Activated naive CD8-positive, alpha-beta T cell treated with anti-CD3 and anti-CD28 coated beads, Interleukin-2, amount 50 U/mL, for 16 hours (primary cell): Measurements from ENCODE around the gene BANF2.

Source experiments
- DNase-seq: peaks from one replicate; pipeline ENCODE4 v3.0.0-alpha.2; 2020; ENCODE audit warnings: low read depth, low spot score

Gene BANF2

DNA sequence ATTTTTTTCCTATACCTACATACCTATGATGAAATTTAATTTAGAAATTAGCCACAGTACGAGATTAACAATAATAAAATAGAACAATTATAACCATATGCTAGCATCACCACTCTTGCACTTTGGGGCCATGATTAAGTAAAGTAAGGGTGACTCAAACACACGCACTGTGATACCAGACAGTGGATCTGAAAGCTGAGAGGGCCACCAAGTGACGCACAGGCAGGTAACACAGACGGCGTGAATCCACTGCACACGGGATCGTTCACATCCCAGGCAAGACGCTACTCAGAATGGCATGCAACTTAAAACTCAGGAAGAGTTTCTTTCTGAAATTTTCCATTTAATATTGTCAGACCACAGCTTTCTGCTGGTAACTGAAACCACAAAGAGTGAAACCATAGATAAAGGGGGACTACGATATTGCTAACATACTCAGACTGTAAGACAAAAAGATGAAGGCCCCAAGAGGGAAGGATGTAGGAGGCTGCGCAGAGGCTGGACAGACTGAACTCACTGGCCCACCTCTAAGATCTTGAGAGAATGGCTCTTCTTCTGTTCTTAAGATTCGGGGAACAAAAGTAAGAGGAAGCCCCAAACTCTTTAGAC is 35.6 kb upstream of the BANF2 start:
- DNase-seq: no peak

DNA sequence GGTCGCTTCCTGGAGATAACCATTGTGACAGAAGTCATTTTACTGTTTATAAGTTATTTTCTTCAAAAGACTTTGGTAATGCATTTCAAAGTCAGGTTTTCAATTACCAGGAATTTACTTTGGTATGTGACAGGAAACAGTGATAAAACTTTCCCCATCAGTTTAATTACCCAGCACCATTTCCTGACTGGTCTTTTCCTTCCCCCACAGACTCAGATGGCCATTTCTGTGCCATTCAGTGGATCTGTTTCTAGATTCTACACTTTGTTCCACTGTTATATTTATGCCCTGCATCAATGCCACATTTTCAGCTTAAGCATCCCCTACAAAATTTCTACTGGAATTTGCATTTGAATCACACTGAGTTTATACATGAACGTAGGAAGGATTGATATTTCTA is 34.0 kb upstream of the BANF2 start:
- DNase-seq: no peak

DNA sequence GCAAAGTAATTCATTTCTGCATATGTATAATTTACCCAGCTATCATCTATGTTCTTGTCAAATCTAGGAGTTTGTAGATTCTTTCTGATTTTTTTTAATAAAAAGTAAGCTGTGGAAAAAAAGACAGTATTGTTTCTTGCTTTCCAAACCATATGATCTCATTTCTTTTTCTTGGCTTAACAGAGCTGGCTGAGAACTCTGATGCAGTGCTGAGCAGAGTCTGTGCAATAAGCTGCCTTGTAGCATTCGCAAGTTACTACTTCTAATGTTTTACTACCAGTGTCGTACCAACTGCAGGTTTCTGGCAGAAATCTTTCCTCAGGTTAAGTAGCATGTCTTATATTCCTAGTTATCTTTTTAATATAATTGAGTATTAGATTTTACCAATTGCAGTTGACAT is 33.3 kb upstream of the BANF2 start:
- DNase-seq: no peak

DNA sequence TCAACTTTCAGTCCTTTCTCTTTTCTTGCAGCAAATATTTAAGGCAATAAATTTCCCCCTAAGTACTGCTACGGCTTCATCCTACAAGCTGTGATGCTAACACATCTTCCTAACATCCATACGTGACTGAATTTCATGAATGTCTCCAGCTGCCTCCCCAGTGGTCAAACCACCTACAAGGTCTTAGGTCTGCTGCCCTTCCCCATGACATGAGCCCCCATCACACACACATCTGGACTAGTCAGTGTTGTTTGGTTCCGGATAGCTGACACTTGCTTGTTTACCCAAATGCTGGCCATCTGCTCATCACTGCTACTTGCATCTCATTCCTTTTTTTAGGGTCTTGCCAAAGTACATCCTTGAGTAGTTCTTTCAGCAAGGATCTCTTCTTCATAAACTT is 32.3 kb upstream of the BANF2 start:
- DNase-seq: no peak

DNA sequence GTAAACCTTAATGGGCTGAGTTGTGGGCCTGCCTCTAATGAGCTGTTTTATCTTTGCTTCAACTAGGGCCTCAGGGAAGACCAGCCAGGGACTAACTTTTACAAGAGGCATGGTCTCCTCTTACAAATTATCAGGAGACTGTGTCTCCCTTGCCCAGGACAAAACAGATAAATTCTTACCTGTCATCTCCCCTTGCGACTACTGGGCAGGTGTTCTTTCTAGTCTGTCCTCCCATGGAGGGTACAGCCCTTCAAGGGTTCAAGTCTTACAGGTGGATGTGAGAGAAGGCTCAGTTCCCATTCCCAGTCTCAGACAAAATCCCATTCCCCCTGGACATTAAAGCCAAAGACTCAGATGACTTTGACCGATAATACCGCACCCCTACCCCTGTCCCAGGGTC is 31.3 kb upstream of the BANF2 start:
- DNase-seq: no peak

DNA sequence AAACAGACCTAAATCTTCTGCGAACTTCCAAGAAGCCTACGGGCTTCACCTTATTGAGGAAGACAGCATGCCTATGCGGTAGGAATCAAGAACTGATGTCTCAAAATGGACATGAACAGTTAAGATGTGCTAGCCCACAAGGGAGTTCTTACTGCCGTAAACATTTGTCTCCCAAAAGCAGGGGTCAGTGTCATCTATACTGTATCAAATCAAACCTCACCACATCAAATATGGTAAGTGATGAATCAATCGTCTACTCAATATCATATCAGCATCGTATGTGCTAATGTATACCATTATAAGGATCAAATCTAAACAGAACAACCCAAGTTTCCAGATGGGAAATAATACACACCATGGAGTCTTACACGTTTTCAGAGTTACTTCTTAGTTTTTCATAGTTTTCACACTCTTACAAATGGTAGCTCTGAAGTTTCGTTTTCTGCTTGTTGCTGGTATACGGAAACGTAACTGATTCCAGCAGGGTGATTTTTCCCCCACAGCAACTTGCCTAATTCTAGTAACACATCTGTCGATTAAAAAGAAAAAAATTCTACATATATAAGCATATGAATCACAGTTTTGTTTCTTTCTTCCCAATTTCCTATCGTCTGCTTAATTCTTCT is 30.3 kb upstream of the BANF2 start:
- DNase-seq: no peak

DNA sequence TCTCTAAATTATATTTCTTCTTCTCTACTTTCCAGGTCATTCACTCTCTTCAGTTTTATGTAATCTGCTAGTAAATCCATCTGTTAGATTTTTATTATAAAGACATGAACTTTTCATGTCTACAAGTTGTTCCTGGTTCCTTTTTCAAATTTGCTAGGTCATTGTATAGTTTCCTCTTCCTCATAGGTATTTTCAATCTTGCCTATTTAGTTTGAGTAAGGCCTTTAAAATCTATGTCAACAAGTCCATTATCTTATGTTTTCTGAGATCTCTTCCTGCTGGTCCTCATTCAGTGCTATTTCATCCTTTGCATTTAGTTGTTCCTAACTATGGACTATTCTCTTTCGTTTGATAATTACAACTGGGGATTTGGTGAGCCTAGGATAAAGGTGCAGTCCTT is 28.8 kb upstream of the BANF2 start:
- DNase-seq: no peak

DNA sequence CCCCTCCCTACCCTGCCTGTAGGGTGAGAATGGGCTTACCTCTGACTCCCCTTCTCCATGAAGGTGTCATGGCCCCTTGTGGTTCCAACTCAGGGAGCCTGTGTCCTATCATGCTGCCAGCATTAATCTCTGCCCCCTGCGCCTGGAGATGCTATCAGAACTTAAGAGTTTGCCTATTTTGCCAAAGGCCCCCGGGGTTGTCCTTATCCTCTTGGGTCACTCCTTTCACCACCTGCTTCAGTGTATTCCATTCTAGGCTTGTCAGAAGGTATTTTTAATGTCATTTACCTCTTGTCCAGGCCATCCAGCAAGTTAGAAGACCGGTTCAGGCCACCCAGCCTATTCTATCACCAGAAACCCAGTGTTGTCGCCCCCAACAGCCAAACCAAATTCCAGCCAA is 28.2 kb upstream of the BANF2 start:
- no peak for DNase-seq

DNA sequence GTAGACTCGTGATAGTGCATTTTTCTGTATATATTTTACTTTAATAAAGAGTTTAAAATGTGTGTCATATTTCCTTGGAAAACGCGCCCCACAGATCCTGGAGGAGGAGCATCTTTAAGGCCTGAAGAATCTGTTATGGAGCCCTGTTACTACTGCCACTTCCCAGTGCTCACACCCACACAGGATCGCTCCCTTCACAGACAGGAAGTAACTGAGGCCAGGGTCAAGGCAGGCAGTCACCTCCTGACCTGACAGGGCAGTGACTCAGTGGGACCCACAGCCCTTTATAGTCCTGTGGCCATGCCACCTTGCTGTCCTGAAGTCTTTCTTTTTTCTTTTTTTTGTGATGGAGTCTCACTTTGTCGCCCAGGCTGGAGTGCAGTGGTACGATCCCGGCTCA is 26.7 kb upstream of the BANF2 start:
- DNase-seq: no peak

DNA sequence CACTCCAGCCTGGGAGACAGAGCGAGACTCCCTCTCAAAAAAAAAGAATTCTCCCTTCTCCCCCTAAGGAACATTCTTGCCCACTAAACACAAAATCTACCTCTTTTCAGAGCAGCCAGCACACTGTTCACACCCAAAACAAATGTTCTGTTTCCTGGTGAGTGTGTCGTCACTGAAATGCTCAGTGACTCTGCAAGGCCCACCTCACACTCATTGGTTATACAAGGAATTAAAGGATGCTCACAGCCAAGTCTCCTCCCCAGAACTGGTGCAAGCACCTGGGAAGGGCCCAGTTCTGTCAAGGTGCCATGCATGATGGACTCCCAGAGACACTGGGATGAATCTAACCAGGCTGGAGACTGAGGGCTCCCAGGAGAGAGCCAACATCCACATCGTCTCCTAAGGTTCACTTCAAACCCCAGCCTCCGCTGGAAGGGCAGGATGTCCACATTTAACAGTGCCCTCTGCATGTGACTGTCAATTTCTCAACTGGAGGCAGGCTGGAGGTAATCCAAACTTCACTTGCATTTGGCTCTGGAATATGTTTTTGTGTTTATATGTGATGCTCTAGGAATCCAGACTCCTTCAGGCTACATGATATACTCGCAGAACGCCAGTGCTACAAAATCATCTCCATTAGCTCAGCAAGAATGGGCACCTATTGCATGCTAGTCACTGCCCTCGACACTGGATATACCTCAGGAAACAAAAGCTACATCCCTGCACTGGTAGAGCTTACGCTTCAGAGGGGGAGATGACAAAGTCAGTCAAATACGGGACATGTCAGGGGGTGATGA is 24.8 kb upstream of the BANF2 start:
- DNase-seq: no peak

DNA sequence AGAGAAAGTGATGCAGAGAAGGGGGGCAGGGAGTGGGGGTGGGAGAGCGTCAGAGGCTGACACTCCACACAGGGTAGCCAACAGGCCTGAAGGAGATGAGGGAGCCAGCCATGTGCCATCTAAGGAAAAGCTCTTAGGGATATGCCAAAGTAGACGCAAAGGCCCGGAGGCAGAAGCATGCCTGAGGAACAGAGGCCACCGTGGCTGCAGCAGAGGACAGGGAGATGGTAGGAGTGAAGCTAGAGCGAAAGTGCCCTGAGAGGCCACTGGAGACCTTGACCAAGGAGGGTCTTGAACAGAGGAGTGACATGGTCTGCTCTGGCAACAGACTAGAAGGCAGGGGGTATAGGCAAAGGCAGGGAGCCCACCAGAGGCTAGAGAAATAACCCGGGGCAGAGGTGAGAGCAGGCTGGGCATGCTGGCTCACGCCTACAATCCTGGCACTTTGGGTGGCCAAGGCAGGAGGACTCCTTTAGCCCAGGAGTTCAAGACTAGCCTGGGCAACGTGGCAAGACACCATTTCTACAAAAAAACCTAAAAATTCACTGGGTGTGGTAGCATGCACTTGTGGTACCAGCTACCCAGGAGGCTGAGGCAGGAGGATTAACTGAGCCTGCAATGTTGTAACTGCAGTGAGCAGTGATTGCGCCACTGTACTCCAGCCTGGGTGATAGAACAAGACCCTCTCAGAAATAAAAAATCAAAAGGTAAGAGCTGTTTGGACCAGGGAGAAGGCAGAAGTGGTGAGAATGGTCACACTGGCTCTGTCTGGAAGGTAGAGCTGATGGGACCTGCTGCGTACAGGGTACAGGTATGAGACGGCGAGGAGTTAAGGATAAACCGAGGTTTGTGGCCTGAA is 24.0 kb upstream of the BANF2 start:
- no peak for DNase-seq

DNA sequence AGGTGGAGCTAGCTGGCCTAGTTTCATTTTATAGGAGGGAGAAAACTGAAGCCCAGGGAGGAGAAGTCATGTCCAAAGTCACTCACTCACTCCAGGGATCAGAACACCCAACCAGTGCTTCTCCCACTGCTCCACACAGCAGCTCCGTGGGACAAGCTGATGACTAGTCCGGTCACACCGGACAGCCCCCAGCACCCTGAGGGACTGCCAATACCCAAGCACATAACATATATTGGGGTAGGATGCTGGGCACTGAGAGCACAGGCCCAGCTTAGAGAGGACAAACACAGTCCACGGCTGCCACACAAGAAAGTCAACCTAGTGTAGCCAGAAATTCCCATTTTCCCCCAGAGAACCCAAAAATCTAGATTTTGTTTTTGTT is 23.4 kb upstream of the BANF2 start:
- no peak for DNase-seq

DNA sequence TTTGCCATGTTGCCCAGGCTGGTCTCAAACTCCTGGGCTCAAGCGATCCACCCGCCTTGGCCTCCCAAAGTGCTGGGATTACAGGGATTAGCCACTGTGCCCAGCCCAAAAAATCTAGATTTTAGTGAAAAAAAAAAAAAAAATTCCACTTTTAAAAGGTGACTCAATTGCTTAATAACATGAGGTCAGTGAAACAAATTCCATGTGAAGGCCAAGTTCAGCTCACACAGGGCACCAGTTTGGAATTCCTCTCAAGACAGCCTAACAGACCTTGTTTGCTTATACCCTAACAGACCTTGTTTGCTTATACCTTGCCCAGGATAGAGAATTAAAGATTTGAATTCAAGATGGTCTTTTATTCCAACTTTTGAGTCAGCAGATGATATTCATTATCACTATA is 22.8 kb upstream of the BANF2 start:
- DNase-seq: no peak

DNA sequence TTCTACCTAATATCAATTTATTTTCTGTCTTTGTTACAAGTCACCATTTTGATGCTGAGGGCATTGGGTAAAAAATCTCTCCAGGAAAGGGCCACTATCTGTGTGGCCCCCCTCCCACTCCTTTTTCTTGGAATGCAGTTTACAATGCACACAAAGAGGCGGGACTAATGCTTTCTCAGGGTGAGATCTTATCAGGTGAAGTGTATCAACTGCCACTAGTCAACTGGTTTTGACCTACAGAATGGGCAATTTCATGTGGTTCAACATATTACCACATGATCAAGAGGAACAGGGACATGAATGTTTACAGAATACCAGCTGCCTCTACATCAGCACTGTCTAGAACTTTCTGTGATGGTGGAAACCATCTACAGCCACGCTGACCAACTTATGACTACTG is 21.5 kb upstream of the BANF2 start:
- DNase-seq: no peak

DNA sequence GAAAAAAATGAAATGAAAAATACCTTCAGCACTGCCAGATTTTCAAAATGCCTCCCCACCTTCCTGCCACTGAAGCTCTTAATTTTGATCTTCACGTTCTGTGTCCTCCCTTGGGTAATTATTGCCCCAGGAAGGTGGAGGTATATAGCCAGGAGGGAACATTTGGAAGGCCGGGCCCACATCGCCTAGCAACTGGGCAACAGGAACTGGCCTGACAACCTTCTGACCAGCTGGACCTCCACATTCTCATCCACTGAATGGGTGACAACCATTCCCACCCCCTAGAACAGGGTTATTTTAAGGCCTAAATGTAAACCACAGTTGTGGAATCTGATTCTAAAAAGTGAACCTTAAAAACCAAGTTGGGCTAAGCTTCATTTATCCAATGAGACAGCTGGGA is 20.9 kb upstream of the BANF2 start:
- no peak for DNase-seq

DNA sequence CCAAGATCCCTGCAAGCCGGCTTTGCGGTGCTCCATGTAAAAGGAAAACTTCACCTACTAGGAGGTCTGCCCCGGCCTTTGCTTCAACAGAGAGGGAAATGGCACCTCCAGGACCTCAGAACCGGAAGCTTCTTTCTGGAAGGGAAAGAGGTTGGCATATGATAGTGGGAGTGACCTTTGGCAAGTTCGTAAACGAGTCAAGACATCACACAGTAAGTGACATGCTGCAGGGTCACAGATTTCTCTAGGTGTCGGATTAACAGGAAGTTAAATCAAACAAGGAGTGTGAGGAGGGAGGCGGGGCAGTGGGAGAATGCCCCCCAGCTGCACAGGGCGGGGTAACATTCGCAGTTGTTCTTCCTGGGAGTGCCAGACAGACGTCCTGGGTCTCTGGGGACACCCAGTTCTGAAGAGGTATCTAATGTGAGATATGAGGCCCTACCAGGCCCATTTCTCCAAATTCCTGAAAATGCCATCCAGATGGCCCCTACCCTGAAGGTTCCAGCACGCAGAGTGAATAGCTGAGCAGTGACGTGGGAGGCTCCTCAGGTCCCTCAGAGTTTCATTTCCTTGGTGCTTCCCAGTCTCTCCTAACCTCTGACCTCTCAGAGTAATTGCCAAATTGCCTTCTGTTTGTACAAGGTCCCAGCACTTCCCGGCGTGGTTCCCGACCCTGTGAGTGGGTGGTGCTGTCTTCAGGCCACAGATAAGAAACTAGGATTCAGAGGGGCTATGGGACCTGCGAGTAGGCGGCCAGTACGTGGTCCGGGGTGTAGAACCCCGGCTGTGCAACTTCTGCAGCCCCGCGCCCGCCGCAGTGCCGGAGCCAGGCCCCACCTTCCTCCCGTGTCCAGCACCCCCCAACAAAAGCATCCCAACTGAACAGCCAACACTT is 19.6 kb upstream of the BANF2 start:
- no peak for DNase-seq

DNA sequence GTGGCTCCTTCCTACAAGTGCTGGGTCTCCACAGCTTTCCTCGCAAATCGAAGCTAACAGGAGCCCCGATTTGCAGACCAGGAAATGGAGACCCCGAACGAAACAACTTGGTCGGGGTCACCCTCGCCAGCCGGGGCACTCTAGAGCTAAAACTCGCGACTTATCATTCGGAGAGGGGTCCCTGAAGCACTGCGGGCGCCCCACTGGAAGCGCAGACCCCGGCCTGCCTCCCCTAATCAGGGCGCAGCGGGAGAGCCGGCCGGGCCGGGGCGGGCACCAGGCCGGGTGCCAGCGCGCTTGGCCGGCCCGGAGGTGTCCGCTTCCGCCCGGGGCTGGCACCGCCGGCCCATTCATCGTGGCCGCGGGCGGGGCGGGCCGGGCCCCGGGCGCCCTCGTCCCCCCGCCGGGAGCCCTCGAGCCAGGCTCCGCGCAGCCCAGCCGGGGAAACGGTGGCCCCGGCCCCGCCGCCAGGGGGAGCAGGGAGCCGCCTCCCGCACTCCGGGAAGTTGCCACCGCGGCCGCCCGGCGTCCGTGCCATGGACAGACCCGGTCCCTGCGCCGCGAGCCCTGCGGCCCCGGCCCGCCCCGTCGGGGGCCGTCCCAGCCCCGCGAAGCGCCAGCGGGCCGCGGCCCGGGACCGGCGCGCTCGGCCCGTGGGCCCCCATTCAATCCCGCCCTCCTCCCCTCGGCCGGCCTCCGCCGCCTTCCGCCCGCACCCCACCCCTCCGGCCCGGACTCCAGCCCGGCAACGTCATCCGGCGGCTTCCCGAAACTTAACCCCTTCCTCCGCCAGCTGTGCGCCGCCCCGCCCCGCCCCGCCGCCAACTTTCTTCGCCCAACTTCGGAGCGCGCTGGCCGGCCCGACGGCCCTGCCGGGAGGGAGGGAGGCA is 18.7 kb upstream of the BANF2 start:
- peak; percentile 54 for DNase-seq

DNA sequence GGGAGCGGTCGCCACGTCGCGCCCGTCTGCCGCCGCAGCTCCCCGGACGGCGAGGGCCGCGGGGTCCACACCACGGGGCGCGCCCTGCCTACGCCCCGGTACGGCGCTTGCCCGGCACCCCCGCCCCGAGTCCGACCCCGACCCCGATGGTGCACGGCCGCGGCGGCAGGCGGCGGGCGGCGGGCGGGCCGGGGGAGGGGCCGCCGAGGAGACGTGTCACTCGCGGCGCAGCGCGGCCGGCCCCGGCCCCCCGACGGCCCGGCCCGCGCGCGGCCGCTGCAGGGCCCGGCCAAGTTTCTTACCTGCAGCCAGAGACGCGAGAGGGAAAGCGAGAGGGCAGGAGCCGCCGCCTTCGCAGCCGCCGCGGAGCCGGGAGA is 18.1 kb upstream of the BANF2 start:
- no peak for DNase-seq

DNA sequence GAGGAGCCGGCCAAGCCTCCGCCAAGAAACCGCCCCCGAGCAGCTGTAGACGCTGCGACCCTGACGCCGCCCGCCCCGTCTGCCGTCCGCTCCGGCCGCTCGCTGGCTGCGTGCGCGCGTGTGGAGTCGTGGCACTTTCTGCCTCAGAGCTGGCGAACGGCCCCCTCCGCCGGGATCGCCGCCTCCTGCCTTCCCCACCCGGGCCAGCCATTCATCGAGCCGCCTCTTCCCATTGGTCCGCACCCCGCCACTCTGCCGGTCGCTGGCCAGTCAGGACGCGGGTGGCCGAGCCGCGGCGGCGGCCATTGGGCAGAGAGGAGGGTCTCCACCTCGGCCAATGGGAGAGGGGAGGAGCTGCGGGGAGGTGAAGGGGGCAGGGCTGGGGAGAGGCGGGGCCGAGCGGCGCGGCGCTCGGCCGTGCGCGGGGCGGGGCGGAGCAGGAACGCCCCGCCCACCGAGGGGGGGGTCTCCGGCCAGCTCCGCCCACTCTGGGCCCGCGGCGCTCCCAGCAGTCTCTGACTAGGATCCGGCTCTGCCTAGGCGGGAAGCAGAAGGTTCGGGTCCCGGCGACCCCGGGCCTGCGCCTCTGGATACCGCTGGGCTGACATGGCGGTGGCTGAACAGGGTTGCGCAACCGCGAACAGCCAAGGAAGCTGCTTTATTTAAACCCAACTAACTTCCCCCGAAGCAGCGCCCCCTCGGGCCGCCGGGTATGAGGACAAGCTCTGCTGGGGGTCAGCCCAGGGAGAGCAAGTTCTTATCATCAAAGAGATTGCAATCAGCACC is 17.5 kb upstream of the BANF2 start, which contains the start of gene RRBP1:
TSS of gene RRBP1 (minus strand) at position 140 of the 786 bp plus-strand sequence. CDS start 21,735 bp downstream, outside the sequence.
- peak; percentile 90 for DNase-seq

DNA sequence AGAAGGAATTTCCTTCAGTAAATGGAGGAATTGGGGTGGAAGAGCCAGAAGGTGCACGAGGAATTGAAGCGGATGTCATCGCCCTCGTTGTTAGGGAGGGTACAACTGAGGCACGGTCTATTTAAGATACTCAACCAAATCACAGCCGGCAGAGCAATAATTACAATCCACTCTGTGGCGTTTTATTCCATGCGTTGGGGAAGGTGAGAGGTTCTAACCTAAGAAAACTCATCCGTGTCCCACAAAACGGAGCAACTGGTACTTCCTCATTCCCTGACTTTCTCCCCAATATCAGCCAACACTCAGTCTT is 16.9 kb upstream of the BANF2 start:
- DNase-seq: no peak
